Endothelial cell of umbilical vein (primary cell): ENCODE results near the gene FAS. TPM values are rescaled to one million over a fixed set of nuclear protein-coding genes. Genes with fewer than 3 reads are reported as not detected.

Experiments used
- BruUV-seq: library from RNA; stranded (reverse); fragments of 400-500 nt; replicated peaks from 2 replicates; lab custom pipeline; 2021; lab: Mats Ljungman, UMichigan
- CTCF ChIA-PET: fragments of 300-600, 350-600 bp; sonication (Branson Sonifier 250); formaldehyde crosslinking; loops from one replicate; lab custom pipeline; 2021; ENCODE audit warnings: antibody characterized with exemption, inconsistent platforms; lab: Charles Lee
- POLR2A ChIA-PET: fragments of 300-600, 350-600 bp; sonication (Branson Sonifier 250); formaldehyde crosslinking; loops from one replicate; lab custom pipeline; 2021; ENCODE audit warnings: antibody characterized with exemption, inconsistent platforms; lab: Charles Lee
- DNase-seq: peaks from one replicate; pipeline ENCODE4 v3.0.0-alpha.2; 2011; ENCODE audit warnings: low read depth, low spot score
- FAIRE-seq: peaks from 2 replicates; lab custom pipeline; 2011; peaks lifted over from hg19 to GRCh38; lab: Jason Lieb, UNC
- H2AFZ ChIP-seq: 2 replicates; pipeline ENCODE4 v1.6.0; 2012; ENCODE audit warnings: low read depth, low read length, control low read depth, inconsistent platforms
- H3K27ac ChIP-seq: 2 replicates; pipeline ENCODE4 v1.5.1; 2011; ENCODE audit warnings: low read depth, mild to moderate bottlenecking, control low read depth, low read length, moderate library complexity; ENCODE audit not compliant: insufficient read depth
- H3K27me3 ChIP-seq, 2 experiments: 2 replicates each; pipeline versions ENCODE4 v1.6.0 to v1.6.1; 2011; ENCODE audit warnings: low read length in 2 of 2, mixed read lengths in 1 of 2; ENCODE audit not compliant: control insufficient read depth in 2 of 2, insufficient read depth in 2 of 2
- H3K36me3 ChIP-seq, 2 experiments: 2 replicates in 1 of 2; 3 replicates in 1 of 2; pipeline ENCODE4 v1.5.1; 2011; ENCODE audit warnings: low read length in 2 of 2, mild to moderate bottlenecking in 1 of 2, moderate library complexity in 1 of 2; ENCODE audit not compliant: control insufficient read depth in 2 of 2, insufficient read depth in 2 of 2; ENCODE audit errors: extremely low read depth in 1 of 2
- H3K4me1 ChIP-seq: 3 replicates; pipeline ENCODE4 v1.5.1; 2011; ENCODE audit warnings: mild to moderate bottlenecking, low read length; ENCODE audit not compliant: control insufficient read depth, insufficient read depth; ENCODE audit errors: extremely low read depth
- H3K4me2 ChIP-seq: 2 replicates; pipeline ENCODE4 v1.6.1; 2011; ENCODE audit warnings: low read length, control low read depth, mixed read lengths; ENCODE audit not compliant: insufficient read depth
- H3K4me3 ChIP-seq, 3 experiments: fragments of 200-600 bp in 1 of 3; sonication (generic), shearing (Covaris generic) in 1 of 3; replicated peaks in 1 of 3; 2 replicates each; pipeline ENCODE4 v1.5.1; 2011 to 2016; ENCODE audit warnings: control low read depth in 3 of 3, low read length in 3 of 3, mild to moderate bottlenecking in 2 of 3, inconsistent platforms in 1 of 3, low read depth in 1 of 3, moderate library complexity in 1 of 3; ENCODE audit not compliant: insufficient read depth in 1 of 3
- H3K79me2 ChIP-seq: 2 replicates; pipeline ENCODE4 v1.6.0; 2012; ENCODE audit warnings: low read length, inconsistent platforms; ENCODE audit not compliant: control insufficient read depth, insufficient read depth
- H3K9ac ChIP-seq: replicated peaks from 2 replicates; pipeline ENCODE3; 2011; ENCODE audit warnings: low read length, control low read depth; ENCODE audit not compliant: insufficient read depth; ENCODE audit errors: extremely low read depth
- H3K9me1 ChIP-seq: replicated peaks from 3 replicates; pipeline ENCODE4 v1.6.0; 2011; ENCODE audit warnings: mild to moderate bottlenecking, low read length; ENCODE audit not compliant: control insufficient read depth, insufficient read depth; ENCODE audit errors: extremely low read depth
- H3K9me3 ChIP-seq: replicated peaks from 2 replicates; pipeline ENCODE4 v1.5.1; 2012; ENCODE audit warnings: low read length, inconsistent platforms; ENCODE audit not compliant: control insufficient read depth, insufficient read depth
- H4K20me1 ChIP-seq: replicated peaks from 2 replicates; pipeline ENCODE3; 2011; ENCODE audit warnings: mild to moderate bottlenecking, low read length; ENCODE audit not compliant: control insufficient read depth, insufficient read depth; ENCODE audit errors: extremely low read depth
- EZH2 ChIP-seq: IDR thresholded peaks from 2 replicates; pipeline ENCODE4 v1.6.1; 2012; ENCODE audit warnings: borderline replicate concordance, low read depth, mild to moderate bottlenecking, moderate library complexity, low read length, inconsistent platforms; ENCODE audit not compliant: severe bottlenecking
- FOS ChIP-seq: IDR thresholded peaks from 2 replicates; pipeline ENCODE4 v1.6.1; 2011; ENCODE audit warnings: mild to moderate bottlenecking, low read length, moderate library complexity, borderline replicate concordance; ENCODE audit not compliant: insufficient read depth
- GATA2 ChIP-seq: IDR thresholded peaks from 2 replicates; pipeline ENCODE4 v1.7.0; 2011; ENCODE audit warnings: low read depth, mild to moderate bottlenecking, moderate library complexity, mixed read lengths, low read length; ENCODE audit not compliant: insufficient read length, insufficient read depth
- JUN ChIP-seq: IDR thresholded peaks from 2 replicates; pipeline ENCODE4 v1.6.1; 2011; ENCODE audit warnings: borderline replicate concordance, low read depth; ENCODE audit not compliant: insufficient read length, insufficient read depth
- MAX ChIP-seq: IDR thresholded peaks from 2 replicates; pipeline ENCODE4 v1.6.1; 2011; ENCODE audit not compliant: insufficient read depth, insufficient read length
- MYC ChIP-seq: IDR thresholded peaks from one replicate; pipeline ENCODE4 v1.6.1; 2011; ENCODE audit warnings: mild to moderate bottlenecking, low read depth, low read length
- POLR2A ChIP-seq: IDR thresholded peaks from 2 replicates; pipeline ENCODE4 v1.6.1; 2012; ENCODE audit warnings: low read depth, mild to moderate bottlenecking, control low read depth, low read length
- POLR2AphosphoS5 ChIP-seq: IDR thresholded peaks from 2 replicates; pipeline ENCODE4 v1.6.1; 2012; ENCODE audit warnings: low read depth, mild to moderate bottlenecking, control low read depth, low read length, moderate library complexity; ENCODE audit not compliant: insufficient read depth
- dilution Hi-C: fragments of 300-500 bp; cut with MboI; formaldehyde crosslinking; loops from one replicate; pipeline ENCODE4 v1.15.0; 2019; ENCODE audit warnings: low sequenced_read_pairs; ENCODE audit not compliant: extremely low pct_ligation_motif_present
- intact Hi-C: fragments of 100-400 bp; cut with micrococcal nuclease; formaldehyde crosslinking; loops from one replicate; pipeline ENCODE4 v1.10.0; 2022
- polyA plus RNA-seq, 4 experiments: library from polyadenylated mRNA; depleted of rRNA in 3 of 4; stranded (reverse) in 3 of 4; unstranded in 1 of 4; fragments of >200 nt; gene quantifications; 2 replicates each; pipeline versions ENCODE4 v1.2.1 to v1.2.3, GENCODE V29; 2011 to 2012; ENCODE audit warnings: missing spikeins in 1 of 4
- total RNA-seq: library from RNA; stranded (reverse); gene quantifications from 2 replicates; pipeline ENCODE4 v1.2.3, GENCODE V29; 2021
- TF ChIP-seq, protein P1 (sequence below), 2 donors: IDR thresholded peaks; 1 replicate in 1 of 2; 2 replicates in 1 of 2; pipeline ENCODE4 v1.5.1; 2011; ENCODE audit warnings: low read length in 2 of 2, mild to moderate bottlenecking in 2 of 2, moderate library complexity in 2 of 2, control low read depth in 1 of 2, inconsistent platforms in 1 of 2, low read depth in 1 of 2; ENCODE audit not compliant: insufficient read depth in 1 of 2; ENCODE audit errors: extremely low read depth in 1 of 2

The FAS gene
- total and polyA plus RNA-seq, 2 donors (not counting 3 experiments of a cell fraction or from before 2014, with no cell fraction given), result 2.0 to 6.1 TPM

GRCh38 chr10:88992921-88993524 lies 2.4 kb downstream of the FAS start:
- no peak overlapping the region for H3K4me3 ChIP-seq
- TF ChIP-seq MAX, result no peak
- TF ChIP-seq, protein P1, sequence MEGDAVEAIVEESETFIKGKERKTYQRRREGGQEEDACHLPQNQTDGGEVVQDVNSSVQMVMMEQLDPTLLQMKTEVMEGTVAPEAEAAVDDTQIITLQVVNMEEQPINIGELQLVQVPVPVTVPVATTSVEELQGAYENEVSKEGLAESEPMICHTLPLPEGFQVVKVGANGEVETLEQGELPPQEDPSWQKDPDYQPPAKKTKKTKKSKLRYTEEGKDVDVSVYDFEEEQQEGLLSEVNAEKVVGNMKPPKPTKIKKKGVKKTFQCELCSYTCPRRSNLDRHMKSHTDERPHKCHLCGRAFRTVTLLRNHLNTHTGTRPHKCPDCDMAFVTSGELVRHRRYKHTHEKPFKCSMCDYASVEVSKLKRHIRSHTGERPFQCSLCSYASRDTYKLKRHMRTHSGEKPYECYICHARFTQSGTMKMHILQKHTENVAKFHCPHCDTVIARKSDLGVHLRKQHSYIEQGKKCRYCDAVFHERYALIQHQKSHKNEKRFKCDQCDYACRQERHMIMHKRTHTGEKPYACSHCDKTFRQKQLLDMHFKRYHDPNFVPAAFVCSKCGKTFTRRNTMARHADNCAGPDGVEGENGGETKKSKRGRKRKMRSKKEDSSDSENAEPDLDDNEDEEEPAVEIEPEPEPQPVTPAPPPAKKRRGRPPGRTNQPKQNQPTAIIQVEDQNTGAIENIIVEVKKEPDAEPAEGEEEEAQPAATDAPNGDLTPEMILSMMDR (IDR thresholded peaks at IDR 0.05; ENCODE audit: extremely low read depth in 1 of 2, insufficient read depth in 1 of 2, low read depth in 1 of 2, low read length in 2 of 2), result no peak
- TF ChIP-seq POLR2A, result no peak
- no peak for TF ChIP-seq EZH2
- no peak for TF ChIP-seq GATA2
- no peak for TF ChIP-seq JUN
- TF ChIP-seq FOS, result no peak
- TF ChIP-seq POLR2AphosphoS5, result no peak
- TF ChIP-seq MYC, result no peak
- H3K9me3 ChIP-seq, result no peaks in the 10 kb centered on the region
- intact Hi-C loops, result no loop called here
- BruUV-seq, result no TSS peak
- H2AFZ ChIP-seq, result no peak overlapping the region
- H4K20me1 ChIP-seq, result no peaks in the 10 kb centered on the region
- H3K9me1 ChIP-seq, result no peaks in the 10 kb centered on the region
- no peak for DNase-seq
- H3K36me3 ChIP-seq, result no peaks in the 10 kb centered on the region
- H3K27me3 ChIP-seq, result peaks cover 13 to 14% of the 10 kb centered on the region in 2 experiments
- no peak overlapping the region for H3K9ac ChIP-seq
- dilution Hi-C loops, result loop anchor here (25.0 kb wide), 1 partner anchor 219 kb away; the partner anchor contains the start of gene CH25H
- H3K4me1 ChIP-seq, result peaks cover 12% of the 10 kb centered on the region
- ChIA-PET CTCF (interaction anchor here (1.2 to 2.8 kb wide), 2 partner anchors 10 to 59 kb away, joined by 4 to 11 read pairs; no protein-coding TSS in a partner anchor), POLR2A (no interaction called here)
- H3K79me2 ChIP-seq, result no peaks in the 10 kb centered on the region
- no peak overlapping the region for H3K4me2 ChIP-seq
- FAIRE-seq, result no peak
- no peak overlapping the region for H3K27ac ChIP-seq
